Measurements from ENCODE around the gene ELP2. TPM values are rescaled to one million over a fixed set of nuclear protein-coding genes. Genes with fewer than 3 reads are reported as not detected.
"Not testable (repeated sequence)": the region's sequence is repeated elsewhere in the genome, so short reads cannot be mapped to it uniquely, and the experiment has no call there.

ELP2 gene
- total RNA-seq, 2 experiments from 2014 or later, result 54.5 to 60.1 TPM

DNA sequence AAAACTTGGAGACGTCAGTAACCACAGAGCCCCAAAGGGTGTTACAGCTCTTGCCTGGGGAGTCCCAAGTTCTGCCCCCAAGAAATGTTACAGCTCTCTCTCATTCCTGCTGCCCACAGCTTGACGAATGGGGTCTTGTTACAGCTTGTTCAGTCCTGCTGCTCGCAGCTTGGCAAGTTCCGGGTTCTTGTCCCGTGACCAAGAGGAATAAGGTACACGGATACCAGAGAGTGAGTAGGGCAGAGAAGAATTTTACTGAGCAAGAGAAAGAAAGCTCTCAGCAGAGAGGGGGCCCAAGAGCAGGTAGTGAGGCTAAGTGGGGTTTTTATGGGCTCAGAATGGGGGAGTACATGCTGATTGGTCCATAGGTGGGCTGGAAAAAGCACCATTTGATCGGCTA lies 27.8 kb upstream of the ELP2 start:
- Mint-ChIP-seq H3K27me3 (peaks cover 5% of the 10 kb centered on the region), H3K27ac (no peak overlapping the region), H3K36me3 (ENCODE audit: low read depth) (no peaks in the 10 kb centered on the region), H3K4me3 (no peak overlapping the region), H3K9me3 (no peaks in the 10 kb centered on the region), H3K4me1 (peaks cover 5% of the 10 kb centered on the region)
- CTCF ChIA-PET, result no interaction called here
- POLR2A ChIA-PET, result no interaction called here
- no peak for DNase-seq

DNA sequence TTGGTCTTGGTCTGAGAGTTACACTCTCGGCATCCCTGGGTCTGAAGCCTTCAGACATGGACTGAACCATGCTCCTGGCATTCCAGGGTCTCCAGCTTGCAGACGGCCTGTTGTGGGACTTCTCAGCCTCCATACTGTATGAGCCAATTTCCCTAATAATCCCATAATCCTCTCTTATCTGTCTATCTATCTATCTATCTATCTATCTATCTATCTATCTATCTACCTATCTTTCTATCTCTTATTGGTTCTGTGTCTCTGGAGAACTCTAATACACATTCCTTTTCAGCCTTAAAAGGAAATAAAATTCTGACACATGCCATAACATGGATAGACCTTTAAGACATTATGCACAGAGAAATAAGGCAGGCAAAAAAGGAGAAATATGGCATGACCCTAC lies 24.9 kb upstream of the ELP2 start:
- no peak overlapping the region for H3K27ac Mint-ChIP-seq
- H3K27me3 Mint-ChIP-seq, result peaks cover 4% of the 10 kb centered on the region
- CTCF ChIA-PET, result interaction anchor here (2.1 kb wide), 1 partner anchor 9 kb away, joined by 6 read pairs; no protein-coding TSS in a partner anchor
- H3K4me3 Mint-ChIP-seq, result no peak overlapping the region
- peaks cover 5% of the 10 kb centered on the region for H3K4me1 Mint-ChIP-seq
- DNase-seq, result no peak
- H3K36me3 Mint-ChIP-seq (ENCODE audit: low read depth), result no peaks in the 10 kb centered on the region
- POLR2A ChIA-PET, result no interaction called here
- no peaks in the 10 kb centered on the region for H3K9me3 Mint-ChIP-seq

DNA sequence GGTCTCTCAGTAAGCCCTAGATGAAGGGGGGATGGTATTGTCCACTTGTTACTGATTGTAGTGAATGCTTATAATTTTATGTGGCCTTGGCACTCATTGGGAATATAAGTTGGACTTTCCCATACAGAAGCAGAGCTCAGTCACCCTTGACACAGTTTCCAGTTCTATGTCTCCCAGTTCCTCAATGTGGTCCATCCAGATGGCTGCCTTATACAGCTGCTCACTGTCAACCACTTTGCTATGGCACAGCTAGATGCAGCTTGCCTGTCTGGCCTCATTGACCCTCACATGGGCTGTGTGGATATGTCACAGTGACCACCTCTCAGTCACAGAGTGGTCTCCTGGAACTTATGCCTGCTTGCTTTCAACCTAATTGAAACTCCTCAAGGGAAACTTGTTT lies 22.2 kb upstream of the ELP2 start:
- H3K4me3 Mint-ChIP-seq, result no peak overlapping the region
- H3K9me3 Mint-ChIP-seq, result no peaks in the 10 kb centered on the region
- no peak overlapping the region for H3K27ac Mint-ChIP-seq
- CTCF ChIA-PET, result interaction anchor here (0.6 kb wide), 1 partner anchor 31 kb away, joined by 3 read pairs; no protein-coding TSS in a partner anchor
- H3K27me3 Mint-ChIP-seq, result no peaks in the 10 kb centered on the region
- POLR2A ChIA-PET, result no interaction called here
- H3K36me3 Mint-ChIP-seq (ENCODE audit: low read depth), result peaks cover 16% of the 10 kb centered on the region
- no peak for DNase-seq
- H3K4me1 Mint-ChIP-seq, result peaks cover 5% of the 10 kb centered on the region

DNA sequence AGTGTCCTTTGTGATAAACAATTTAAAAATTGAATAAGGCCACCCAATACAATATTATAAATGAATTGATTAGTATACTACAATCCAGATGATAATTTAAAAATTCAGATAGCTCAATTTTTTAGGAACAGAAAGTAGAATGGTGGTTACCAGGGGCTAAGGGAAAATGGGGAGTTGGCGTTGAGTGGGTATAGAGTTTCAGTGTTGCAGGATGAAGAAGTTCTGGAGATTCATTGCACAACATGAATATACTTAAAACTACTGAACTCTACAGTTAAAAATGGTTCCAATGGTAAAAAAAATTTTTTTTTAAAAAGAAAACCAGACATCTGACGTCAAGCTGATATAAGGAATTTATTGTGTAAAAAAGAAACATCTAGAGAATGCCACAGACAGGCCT lies 21.5 kb upstream of the ELP2 start:
- no peak for DNase-seq
- H3K4me1 Mint-ChIP-seq, result peaks cover 3% of the 10 kb centered on the region
- no peaks in the 10 kb centered on the region for H3K27me3 Mint-ChIP-seq
- H3K36me3 Mint-ChIP-seq (ENCODE audit: low read depth), result peaks cover 19% of the 10 kb centered on the region
- POLR2A ChIA-PET, result no interaction called here
- H3K4me3 Mint-ChIP-seq, result no peak overlapping the region
- no peak overlapping the region for H3K27ac Mint-ChIP-seq
- CTCF ChIA-PET, result interaction anchor here (0.6 kb wide), 1 partner anchor 30 kb away, joined by 3 read pairs; no protein-coding TSS in a partner anchor
- no peaks in the 10 kb centered on the region for H3K9me3 Mint-ChIP-seq

DNA sequence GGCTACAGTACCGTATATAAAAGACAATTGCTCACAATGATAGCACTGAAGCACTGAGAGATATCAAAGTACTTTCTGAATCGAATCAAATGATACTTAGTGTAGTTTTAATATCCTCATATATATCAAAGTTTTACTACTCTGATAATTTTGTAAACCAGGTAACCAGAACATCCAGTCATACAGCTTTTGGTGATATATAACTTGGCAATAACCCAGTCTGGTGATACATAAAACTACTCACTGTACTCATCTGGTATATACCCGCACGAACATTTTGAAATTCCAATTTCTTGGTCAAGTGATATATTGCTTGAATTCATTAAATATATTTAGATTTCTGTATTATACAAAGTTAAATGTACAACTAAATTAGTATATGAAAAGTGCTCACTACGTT lies 21.1 kb upstream of the ELP2 start:
- no peak overlapping the region for H3K27ac Mint-ChIP-seq
- no peaks in the 10 kb centered on the region for H3K9me3 Mint-ChIP-seq
- H3K36me3 Mint-ChIP-seq (ENCODE audit: low read depth), result peaks cover 19% of the 10 kb centered on the region
- H3K4me1 Mint-ChIP-seq, result no peaks in the 10 kb centered on the region
- no peak overlapping the region for H3K4me3 Mint-ChIP-seq
- no peak for DNase-seq
- POLR2A ChIA-PET, result no interaction called here
- CTCF ChIA-PET, result no interaction called here
- H3K27me3 Mint-ChIP-seq, result no peaks in the 10 kb centered on the region

DNA sequence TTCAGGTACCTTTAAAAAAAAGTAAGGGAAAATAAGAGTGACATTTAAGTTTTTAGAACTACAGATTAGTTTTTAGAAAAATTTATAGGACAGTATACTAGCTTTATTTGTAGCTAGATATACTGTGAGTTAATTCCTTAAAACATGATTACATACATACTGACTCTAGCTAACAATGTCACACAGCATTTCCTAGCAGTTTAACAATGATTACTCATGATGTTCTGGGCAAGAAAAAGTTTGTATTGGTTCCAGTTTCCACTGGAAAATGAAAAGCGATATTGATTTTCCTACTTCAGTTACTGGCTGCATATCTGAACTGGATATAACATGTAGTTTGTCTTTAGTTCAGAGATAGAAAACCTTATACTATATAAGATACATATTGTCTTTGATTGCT lies 20.0 kb upstream of the ELP2 start:
- H3K9me3 Mint-ChIP-seq, result no peaks in the 10 kb centered on the region
- H3K27me3 Mint-ChIP-seq, result no peaks in the 10 kb centered on the region

DNA sequence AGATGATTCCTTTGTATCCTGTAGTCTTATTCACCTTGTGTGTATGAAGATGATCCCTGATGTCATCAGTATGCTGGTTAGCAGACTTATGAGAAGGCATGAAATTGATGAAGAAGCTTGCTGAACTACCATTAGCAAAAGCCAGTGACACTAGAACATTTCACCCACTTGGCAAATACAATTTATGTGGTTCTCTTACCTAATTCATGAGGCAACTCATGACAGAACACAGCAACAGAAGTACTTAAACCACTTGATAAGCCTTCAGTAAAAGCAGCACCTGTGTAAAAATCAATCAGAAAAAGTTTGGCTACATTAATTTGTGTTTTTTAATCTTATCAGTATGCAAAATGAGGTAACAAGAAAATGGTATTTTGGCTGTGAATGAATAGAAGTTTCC lies 17.4 kb upstream of the ELP2 start:
- H3K4me1 Mint-ChIP-seq, result no peaks in the 10 kb centered on the region
- DNase-seq, result no peak
- H3K4me3 Mint-ChIP-seq, result no peak overlapping the region
- no peaks in the 10 kb centered on the region for H3K27me3 Mint-ChIP-seq
- CTCF ChIA-PET, result no interaction called here
- no peaks in the 10 kb centered on the region for H3K9me3 Mint-ChIP-seq
- POLR2A ChIA-PET, result no interaction called here
- H3K27ac Mint-ChIP-seq, result no peak overlapping the region
- peaks cover 38% of the 10 kb centered on the region for H3K36me3 Mint-ChIP-seq (ENCODE audit: low read depth)

More for the DNA sequence above, 20.0 kb upstream of the ELP2 start:
- CTCF ChIA-PET, result no interaction called here
- H3K4me1 Mint-ChIP-seq, result no peaks in the 10 kb centered on the region
- no peak overlapping the region for H3K27ac Mint-ChIP-seq
- peaks cover 24% of the 10 kb centered on the region for H3K36me3 Mint-ChIP-seq (ENCODE audit: low read depth)
- POLR2A ChIA-PET, result no interaction called here
- no peak overlapping the region for H3K4me3 Mint-ChIP-seq
- no peak for DNase-seq

DNA sequence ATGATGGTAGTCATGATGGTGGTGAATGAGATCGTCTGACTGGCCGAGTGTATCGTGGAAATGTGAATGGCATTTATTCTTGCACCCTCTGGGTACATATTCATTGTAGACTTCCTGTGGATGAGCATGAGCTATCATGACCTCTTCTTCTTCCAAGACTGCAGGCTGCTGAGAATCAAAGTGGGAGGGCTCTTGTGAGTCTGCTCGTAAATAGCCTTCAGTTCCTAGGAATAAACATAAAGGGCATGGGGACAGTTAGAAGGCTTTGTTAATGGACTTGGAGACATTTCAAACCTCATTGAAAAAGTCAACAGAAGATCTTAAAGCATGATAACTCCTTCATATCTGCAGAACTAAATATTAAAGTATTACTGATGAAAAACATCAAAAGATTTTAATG lies 15.4 kb upstream of the ELP2 start:
- CTCF ChIA-PET, result no interaction called here
- H3K27me3 Mint-ChIP-seq, result no peaks in the 10 kb centered on the region
- no peak overlapping the region for H3K4me3 Mint-ChIP-seq
- H3K4me1 Mint-ChIP-seq, result no peaks in the 10 kb centered on the region
- no peak for DNase-seq
- POLR2A ChIA-PET, result interaction anchor here (1.8 kb wide), 1 partner anchor 14 kb away, joined by 7 read pairs; the partner anchor contains the start of gene SLC39A6
- no peak overlapping the region for H3K27ac Mint-ChIP-seq
- H3K9me3 Mint-ChIP-seq, result no peaks in the 10 kb centered on the region
- peaks cover 38% of the 10 kb centered on the region for H3K36me3 Mint-ChIP-seq (ENCODE audit: low read depth)

DNA sequence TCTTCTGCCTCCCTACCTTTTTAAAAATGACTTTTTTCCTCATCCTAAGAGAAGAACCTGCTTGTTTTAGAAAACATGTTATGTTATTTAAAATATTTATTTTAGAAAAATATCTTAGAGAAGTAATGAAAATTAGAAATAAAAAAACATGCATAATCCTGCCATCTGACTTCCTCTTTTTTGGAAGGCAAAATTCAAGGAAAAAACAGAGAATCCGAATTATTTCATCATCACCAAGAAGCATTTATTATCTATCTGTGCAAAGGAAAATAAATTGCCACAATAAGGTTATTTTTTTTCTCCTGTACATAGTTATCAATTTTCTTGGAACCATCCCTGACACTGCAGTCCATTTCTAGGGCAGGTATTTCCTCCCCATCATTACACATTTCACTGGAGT lies 15.0 kb upstream of the ELP2 start:
- Mint-ChIP-seq H3K4me3 (no peak overlapping the region), H3K27me3 (no peaks in the 10 kb centered on the region), H3K4me1 (no peaks in the 10 kb centered on the region), H3K36me3 (ENCODE audit: low read depth) (peaks cover 38% of the 10 kb centered on the region), H3K9me3 (no peaks in the 10 kb centered on the region), H3K27ac (no peak overlapping the region)
- ChIA-PET POLR2A (no interaction called here), CTCF (no interaction called here)
- DNase-seq, result no peak

DNA sequence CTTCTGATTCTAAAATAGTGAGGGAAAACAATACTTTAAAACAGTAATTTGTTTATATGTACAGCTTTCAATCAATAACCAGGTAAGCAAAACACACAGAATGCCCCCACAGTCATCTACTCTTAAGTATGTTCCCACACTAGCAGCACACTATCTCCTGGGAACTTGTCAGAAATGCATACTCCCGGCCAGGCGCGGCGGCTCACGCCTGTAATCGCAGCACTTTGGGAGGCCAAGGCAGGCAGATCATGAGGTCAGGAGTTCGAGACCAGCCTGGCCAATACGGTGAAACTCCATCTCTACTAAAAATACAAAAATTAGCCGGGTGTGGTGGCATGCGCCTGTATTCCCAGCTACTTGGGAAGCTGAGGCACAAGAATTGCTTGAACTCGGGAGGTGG lies 12.9 kb upstream of the ELP2 start:
- H3K4me3 Mint-ChIP-seq, H3K27me3 Mint-ChIP-seq, H3K9me3 Mint-ChIP-seq, H3K4me1 Mint-ChIP-seq, DNase-seq, POLR2A ChIA-PET, H3K27ac Mint-ChIP-seq: not testable (repeated sequence)
- peaks cover 34% of the 10 kb centered on the region for H3K36me3 Mint-ChIP-seq (ENCODE audit: low read depth)
- CTCF ChIA-PET, result interaction anchor here (0.7 kb wide), 1 partner anchor 12 kb away, joined by 3 read pairs; the partner anchor contains the start of gene SLC39A6

DNA sequence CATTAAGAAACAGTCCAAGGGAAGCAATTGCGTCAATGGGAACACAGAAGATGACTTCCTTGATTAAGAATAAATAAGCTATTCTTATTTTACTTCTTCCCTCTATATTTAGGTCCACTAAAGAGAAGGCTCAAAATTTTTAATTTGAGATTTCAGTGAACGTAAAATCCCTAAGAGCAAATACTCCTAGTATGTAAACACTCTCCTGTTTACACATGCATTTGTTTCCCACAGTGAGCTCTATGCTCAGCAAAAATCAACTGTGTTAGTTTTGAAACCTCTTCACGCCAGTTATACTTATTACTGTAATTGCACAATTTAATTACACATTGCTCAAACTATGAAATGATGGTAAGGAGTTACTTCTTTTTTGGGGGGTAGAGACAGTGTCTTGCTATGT lies 9.4 kb upstream of the ELP2 start:
- Mint-ChIP-seq H3K36me3 (ENCODE audit: low read depth) (peaks cover 36% of the 10 kb centered on the region), H3K9me3 (no peaks in the 10 kb centered on the region), H3K27me3 (no peaks in the 10 kb centered on the region), H3K4me3 (no peak overlapping the region), H3K27ac (no peak overlapping the region), H3K4me1 (peaks cover 8% of the 10 kb centered on the region)
- no peak for DNase-seq
- ChIA-PET POLR2A (interaction anchor here (2.7 kb wide), 1 partner anchor 9 kb away, joined by 14 read pairs; the partner anchor contains the start of genes ELP2 and SLC39A6), CTCF (no interaction called here)

DNA sequence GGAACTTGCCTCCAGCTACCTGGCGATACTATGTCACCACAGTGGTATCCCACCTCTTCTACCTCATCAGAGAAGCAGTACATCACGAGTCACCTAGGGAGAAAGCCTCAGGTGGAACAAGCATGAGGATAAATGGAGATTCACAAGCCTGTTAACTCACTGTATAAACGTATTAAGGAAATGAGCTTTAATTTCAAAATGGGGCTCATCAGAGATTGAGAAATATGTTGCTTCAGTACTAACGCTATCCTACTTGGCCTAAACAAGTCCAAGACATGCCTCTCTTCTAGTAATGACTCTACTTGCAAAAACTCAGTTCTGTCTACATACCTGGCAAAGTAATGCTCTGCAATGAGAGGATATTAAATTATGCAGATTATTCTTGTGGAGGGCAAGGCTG lies 4.9 kb upstream of the ELP2 start:
- H3K9me3 Mint-ChIP-seq, result no peaks in the 10 kb centered on the region
- H3K4me3 Mint-ChIP-seq, result no peak overlapping the region
- peaks cover 36% of the 10 kb centered on the region for H3K36me3 Mint-ChIP-seq (ENCODE audit: low read depth)
- H3K27me3 Mint-ChIP-seq, result no peaks in the 10 kb centered on the region
- H3K4me1 Mint-ChIP-seq, result peaks cover 34% of the 10 kb centered on the region
- ChIA-PET POLR2A (no interaction called here), CTCF (no interaction called here)
- DNase-seq, result no peak
- H3K27ac Mint-ChIP-seq, result no peak overlapping the region

DNA sequence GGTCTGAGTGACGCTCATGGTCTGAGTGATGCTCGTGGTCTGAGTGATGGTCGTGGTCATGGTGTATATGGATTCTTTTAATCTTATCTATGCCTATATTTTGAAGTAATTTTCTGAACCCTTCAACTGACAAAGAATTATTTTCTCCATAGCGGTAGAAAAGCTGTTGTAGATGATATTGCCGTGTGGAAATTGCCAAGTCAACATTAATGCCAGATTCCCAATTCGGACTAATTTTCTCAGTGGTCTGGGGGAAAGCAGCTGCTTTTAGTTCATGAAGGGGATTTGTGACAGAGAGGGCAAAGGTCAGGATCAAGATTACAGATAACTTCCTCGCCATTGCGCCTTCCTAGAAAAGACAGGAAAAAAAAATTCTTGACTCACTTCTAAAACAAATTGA lies 3.0 kb upstream of the ELP2 start:
- Mint-ChIP-seq H3K36me3 (ENCODE audit: low read depth) (peaks cover 36% of the 10 kb centered on the region), H3K4me1 (peaks cover 46% of the 10 kb centered on the region), H3K4me3 (no peak overlapping the region), H3K9me3 (no peaks in the 10 kb centered on the region), H3K27me3 (no peaks in the 10 kb centered on the region), H3K27ac (no peak overlapping the region)
- ChIA-PET CTCF (no interaction called here), POLR2A (interaction anchor here (0.9 kb wide), 1 partner anchor 31 kb away, joined by 3 read pairs; no protein-coding TSS in a partner anchor)
- no peak for DNase-seq

DNA sequence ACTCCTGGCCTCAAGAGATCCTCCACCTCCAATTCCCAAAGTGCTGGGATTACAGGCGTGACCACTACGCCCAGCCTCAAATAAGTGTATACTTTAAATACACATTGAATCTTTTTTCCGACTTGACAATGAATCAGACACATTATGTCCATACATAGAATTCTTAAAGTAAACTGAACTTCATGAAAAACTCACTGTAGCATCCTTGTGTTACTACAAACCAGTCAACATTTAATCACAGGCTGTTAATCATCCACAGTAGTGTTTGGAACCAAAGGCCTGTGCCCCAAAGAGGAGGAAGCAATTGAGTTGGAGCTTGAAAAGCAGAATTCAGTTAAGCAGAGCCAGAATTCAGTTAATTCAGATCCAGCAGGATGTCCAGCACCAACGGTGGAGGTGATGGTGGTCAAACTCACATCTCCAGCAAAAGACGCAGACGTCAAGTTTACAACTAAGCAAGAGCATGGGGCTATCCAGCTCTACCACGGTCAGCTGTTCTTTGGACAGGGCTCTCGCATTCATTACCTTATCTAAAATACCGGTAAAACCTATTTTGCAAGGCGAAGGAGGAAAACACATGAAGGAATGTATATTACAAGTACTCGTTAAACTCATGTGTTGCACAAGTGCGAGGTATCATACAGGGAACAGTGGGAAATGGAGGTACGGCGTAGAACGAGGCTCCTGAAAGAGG lies 1.7 kb upstream of the ELP2 start:
- ChIA-PET POLR2A (interaction anchor here (0.9 to 3.9 kb wide), 13 partner anchors 8 to 887 kb away, joined by 4 to 21 read pairs (median 6); partner anchors contain the start of genes KIAA1328, MOCOS, RMP24 and RPRD1A), CTCF (interaction anchor here (1.5 kb wide), 1 partner anchor 110 kb away, joined by 3 read pairs; no protein-coding TSS in a partner anchor)
- Mint-ChIP-seq H3K4me3 (peak overlapping the region; percentile 92), H3K27me3 (no peaks in the 10 kb centered on the region), H3K4me1 (peaks cover 59% of the 10 kb centered on the region), H3K9me3 (no peaks in the 10 kb centered on the region), H3K27ac (peak overlapping the region; percentile 21), H3K36me3 (ENCODE audit: low read depth) (peaks cover 39% of the 10 kb centered on the region)
- DNase-seq, result no peak
